GM21515 (cell line): ENCODE data around the gene MFAP3L.
"Not testable (repeated sequence)": the region's sequence is repeated elsewhere in the genome, so short reads cannot be mapped to it uniquely, and the experiment has no call there.

Source experiments
- ATAC-seq: cut with Tn5 transposase; IDR thresholded peaks from one replicate; pipeline ENCODE4 v1.9.1; 2021; ENCODE audit not compliant: unreplicated experiment

MFAP3L gene

DNA sequence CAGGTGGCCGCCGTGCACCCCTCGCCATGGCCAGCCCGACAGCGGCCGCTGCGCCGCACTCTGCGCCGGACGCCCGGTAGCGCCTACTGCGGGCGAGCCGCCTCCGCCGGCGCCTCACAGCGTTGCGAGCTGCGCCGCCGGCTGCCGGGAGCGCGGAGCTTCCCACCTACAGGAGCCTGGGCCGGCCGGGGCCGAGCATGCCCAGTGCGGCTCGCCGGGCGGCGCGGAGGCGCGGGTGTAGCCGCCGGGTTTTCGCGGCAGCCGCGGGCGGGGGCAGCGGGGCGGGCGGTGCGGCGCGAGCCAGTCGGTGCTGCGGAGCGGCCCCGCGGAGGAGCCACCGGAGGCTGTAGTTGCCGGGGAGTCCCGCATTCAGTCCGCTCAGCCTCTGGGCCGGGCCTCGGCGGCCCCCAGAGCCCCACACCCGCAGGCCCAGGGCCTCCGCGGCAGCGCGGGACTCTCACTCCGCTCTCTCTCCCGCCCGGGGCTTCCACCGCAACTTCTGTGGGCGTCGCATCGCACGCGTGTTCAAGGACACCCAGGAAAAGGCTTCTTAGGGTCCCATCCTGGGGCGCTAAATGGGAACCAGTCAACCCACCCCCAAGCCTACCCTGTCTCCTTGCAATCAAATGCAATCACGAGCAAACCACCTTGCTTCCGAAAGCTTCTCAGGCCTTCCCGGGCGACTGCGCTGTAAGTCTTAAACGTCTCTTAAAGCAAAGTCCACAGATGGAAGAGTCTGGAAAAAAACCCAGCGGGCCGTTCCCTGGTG lies at the start of gene MFAP3L:
Gene MFAP3L (minus strand): TSS at position 143 of the 769 bp plus-strand sequence. CDS start 20,518 bp downstream, outside the sequence.
- peak; percentile 87 for ATAC-seq

DNA sequence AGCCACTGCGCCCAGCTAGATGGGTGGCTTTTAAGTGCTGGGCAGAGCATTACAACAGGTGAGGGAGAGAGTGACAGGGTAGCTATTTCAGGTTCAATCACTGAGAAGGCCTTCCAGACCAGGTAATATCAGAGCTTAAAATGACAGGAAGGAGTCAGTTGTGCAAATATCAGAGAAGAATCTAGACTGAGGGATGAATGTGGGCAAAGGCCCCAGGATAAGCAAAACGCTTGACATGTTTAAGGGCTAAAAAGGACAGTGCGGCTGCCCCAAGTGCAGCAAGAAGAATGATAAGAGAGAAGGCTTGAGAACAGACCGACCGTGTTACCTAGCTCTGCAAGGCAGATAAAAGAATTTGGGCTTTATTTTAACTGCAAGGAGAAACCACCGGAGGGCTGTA lies 45.0 kb upstream of the MFAP3L start:
- ATAC-seq = no peak

DNA sequence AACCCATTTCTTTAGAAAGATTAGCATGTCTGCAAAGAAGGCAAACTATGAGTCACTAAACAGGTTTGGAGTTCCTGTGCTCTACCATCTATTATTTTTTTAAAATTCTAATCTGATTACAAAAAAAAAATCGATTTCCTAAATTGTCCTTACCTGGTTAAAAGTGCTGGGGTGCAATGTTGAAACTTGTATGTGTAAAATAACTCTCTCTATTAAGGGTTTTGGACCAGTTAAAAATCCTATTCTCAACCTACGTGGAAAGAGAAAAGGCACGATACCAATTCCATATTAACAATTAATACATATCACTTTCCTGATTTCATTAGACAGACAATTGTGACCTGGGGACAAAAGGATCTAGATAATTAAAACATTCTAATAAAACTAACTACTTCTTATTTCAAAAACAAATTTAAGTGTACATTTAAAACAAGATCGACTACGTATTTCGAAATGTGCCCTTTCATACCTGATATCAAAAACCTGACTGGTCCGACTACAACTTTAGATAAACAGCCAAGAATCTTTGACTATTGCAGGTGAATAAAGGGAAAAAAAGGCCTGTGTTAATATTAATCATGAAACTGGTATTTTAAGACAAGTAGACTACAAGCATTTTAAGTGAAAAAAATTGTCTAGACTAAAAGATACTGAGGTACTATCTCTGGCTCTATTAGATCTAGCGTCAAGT lies 42.4 kb upstream of the MFAP3L start:
- ATAC-seq = no peak

DNA sequence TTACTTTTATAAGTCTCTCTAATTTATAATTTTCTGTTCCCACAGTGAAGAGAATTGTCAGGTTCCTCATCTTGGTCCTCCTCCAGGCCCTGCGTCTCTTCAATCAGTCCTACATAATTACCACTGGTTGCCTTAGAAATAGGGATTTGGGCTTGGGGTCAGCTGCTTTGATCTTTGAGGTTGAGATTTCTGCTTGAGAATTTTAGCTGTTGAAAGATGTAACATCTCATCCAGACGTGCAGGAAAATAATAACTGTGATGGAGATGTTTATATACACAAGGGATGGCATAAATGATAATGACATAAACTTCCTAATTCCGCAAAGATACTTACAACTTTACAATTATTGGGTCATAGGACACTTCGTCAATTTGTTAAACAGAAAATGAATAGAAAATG lies 33.2 kb upstream of the MFAP3L start:
- no peak for ATAC-seq

DNA sequence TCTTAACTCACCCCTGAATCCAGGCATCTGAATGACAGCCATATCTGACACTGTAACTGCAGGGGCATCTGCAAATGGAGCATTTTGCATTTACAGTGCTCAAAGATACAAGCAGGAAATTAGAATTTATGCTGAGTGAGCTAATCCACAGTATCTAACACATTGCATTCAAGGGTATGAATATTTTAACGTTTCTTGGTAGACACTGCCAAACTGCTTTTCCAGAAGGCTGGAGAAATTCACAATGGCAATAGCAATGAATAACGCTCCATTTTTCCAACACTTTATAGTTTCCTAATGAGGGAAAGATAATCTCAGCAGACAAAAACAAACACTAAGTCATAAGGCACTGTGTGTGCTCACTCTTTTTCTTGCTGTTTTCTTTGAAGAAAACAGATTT lies 32.6 kb upstream of the MFAP3L start:
- no peak for ATAC-seq

DNA sequence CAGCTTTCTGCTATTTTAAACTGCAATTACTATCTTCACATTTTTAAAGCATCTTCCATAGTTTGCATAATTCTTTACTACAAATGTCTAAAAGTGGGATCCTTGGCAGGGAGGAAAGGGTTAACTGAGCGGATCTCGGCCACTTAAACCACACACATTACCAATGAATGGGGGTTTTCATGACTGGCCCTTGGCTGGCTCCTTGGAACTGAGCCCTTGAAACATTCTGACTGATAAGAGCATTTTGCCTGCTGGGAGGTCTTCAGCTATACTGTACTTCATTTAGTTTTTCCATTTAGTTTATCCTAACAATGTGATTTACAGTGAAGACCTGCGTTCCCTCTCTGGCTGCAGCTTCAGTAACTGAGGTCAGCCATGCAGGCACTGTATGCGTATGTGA lies 31.7 kb upstream of the MFAP3L start:
- ATAC-seq = no peak

DNA sequence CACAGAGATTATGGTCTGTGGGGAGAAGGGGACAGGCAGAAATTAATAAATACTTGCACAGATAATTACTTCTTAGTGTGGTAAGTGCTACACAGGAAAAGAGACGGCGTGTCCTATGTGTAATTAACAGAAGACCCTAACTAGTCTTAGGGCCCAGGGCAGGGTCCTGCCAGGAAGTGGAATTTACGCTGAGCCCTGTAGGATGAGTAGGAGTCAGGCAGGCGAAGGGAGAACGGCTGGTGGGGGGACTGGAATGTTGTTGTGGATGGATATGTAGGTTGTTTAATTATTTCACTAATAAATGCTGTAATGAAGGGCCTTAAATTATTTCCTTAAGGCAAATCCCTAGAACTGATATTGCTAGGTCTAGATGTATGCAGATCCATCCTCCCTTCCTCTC lies 26.7 kb upstream of the MFAP3L start:
- ATAC-seq = no peak

DNA sequence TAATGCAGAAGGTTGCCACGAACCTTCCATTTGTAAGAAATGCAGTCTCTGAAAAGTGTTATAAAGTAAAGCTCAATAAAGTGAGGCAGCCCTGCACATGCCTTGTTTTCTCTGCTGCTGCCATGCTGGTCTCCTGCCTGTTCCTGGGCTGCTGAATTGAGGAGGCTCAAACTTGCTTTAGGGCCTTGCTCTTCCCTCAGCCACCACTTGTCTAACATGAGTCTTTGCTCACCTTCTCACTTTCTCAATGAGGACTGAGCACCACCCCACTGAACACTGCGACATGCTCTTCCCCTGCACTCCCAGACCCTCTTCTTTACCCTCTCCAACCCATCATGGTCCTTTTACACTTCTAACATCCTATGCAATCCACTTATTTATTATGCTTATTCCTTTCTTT lies 25.2 kb upstream of the MFAP3L start:
- ATAC-seq = no peak

DNA sequence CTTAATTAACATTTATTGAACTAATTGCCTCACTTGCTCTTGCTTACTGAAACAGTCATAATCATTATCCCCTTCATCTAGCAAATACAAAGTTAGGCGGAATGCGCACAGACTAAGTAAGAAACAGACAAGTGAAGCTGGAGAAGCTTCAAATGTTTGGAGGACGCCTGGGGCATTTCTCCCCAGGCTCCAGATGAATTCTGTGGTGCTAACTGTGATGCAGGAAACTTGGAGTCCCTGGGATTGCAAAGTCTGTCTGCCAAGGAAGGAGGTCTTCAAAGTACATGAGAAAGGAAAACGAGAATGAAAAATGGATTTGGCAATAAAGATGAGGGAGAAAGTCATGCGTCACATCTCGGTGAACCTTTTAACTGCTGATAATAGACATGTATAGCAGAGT lies 23.6 kb upstream of the MFAP3L start:
- no peak for ATAC-seq

DNA sequence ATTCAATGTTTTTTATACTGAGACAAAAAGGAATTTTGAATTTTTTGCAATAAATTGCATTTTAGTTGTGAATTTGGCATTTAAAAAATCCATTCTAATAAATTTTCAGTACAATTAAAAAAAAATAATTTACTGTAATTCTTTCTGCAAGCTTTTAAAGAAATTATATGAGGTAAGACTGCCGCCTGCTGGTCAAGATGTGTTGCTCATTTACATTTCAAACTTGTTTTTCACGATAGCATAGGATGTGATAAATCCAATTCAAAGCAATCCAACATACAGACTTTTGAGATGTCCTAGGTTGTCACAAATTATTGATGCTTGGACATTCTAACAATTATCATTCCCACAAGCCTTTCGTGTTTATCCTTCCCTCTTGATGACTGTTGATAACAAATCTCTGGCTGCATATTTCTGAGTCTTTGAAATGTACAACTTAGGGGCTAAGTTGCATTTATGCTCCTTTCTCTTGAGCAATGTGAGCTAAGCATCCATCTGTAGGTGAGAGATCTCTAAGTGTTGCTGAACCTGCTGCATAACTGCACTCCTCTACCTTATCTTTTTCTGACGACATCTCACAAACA lies 21.7 kb upstream of the MFAP3L start:
- no peak for ATAC-seq

DNA sequence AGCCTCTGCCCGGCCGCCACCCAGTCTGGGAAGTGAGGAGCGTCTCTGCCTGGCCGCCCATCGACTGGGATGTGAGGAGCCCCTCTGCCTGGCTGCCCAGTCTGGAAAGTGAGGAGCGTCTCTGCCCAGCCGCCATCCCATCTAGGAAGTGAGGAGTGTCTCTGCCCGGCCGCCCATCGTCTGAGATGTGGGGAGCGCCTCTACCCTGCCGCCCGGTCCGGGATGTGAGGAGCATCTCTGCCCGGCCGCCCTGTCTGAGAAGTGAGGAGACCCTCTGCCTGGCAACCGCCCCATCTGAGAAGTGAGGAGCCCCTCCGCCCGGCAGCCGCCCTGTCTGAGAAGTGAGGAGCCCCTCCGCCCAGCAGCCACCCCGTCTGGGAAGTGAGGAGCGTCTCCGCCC lies 20.0 kb upstream of the MFAP3L start:
- ATAC-seq = not testable (repeated sequence)

DNA sequence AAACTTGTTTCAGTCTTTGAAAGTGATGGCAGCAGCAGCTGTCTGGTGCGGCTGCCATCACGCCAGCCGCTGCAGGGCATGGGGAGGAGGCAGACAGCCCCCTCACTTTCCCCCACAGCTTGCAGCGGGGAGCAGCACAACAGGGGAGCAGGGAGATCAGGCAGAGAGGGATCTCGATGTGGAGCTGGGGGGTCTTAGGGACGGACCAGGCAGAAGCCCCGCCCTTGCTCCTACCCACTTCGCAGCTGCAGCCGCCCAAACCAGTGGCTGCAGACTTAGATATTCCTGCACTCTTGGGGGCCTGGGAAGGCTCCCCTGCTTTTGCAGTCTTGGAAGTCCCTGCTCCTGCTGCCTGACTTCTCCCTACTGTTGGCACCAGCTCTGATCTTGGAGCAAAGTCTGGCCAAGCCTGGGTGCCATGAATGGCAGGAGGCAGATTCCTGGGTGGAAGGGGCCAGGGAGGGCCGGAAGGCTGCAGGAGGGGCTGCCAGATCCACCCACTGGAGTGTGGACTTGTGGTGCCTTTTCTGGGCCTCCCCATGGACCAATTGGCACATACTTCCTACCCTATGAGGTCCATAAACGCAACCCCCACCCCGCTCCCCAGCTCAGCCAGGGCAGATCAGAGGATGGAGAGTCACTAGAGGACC lies 14.0 kb upstream of the MFAP3L start:
- ATAC-seq = no peak

DNA sequence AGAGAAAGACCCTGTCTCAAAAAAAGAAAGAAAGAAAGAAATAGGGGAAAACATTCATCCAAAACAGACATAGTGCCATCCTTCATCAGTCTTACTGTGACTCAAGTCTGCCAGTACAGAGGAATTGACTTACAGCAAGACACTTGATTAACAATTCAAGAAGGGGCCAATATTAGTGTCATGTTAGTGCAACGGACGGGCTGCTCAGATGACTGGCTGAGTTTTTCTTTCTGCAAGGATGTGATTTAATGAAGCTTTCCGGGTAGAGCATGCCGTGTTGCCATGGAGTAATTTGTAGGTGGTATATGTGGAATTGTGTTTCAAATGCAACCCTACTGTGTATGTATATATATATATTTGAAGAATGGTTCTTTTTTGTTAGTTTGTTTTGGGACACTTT lies 12.6 kb upstream of the MFAP3L start:
- ATAC-seq = no peak

DNA sequence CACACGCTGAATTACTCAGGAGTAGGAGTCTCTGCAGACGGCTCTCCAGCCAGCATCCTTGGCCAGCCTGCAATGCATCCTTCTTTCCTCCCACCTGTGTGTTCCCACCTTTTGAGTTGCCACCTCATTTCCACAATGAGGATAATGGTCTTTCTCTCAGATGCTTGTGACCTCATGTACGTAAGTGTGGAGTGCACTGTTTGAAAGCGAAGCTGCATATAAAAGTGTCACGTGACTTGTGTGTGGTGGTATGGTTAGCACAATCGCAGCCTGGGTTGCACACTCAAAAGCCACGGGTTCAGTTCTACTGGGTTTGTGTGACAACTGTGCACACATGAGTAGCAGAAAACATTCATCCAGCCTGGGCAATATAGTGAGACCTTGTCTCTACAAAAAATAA lies 12.0 kb upstream of the MFAP3L start:
- ATAC-seq = no peak

DNA sequence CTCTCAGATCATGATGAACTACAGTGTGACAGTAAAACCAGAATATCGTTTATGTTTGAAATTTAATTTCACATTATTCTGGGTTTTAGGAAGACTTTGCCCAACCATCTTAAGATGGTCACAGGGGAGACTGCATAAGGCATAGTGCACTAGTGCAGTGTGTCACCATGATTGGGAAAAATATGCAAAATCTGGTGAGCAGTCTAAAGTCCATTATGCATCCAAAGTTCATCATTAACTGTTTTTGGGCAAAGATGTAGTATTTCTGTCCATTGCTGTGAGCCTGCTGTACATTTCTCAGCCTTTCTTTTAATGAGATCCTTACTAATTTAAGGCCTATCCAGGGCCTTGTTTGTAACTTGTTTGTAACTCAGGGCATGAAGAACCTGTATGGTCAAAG lies 11.3 kb upstream of the MFAP3L start:
- no peak for ATAC-seq

DNA sequence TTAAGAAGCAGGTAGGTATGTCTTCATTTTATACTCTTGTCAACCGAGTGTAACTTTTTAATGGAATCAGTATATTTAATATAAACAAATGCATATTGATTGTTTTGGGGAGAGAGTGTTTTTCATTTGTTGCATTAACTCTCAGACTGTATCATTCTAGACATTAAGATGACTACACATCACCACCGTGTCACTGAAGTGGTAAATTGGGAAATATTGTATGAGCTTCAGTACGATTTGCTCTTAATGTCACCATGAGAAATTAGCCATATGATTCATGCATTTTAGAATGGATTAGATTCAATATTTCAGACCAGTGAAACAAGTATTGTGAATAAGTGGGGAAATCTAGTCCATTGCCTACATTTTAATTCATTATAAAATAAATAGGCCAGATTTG lies 9.7 kb upstream of the MFAP3L start:
- no peak for ATAC-seq

DNA sequence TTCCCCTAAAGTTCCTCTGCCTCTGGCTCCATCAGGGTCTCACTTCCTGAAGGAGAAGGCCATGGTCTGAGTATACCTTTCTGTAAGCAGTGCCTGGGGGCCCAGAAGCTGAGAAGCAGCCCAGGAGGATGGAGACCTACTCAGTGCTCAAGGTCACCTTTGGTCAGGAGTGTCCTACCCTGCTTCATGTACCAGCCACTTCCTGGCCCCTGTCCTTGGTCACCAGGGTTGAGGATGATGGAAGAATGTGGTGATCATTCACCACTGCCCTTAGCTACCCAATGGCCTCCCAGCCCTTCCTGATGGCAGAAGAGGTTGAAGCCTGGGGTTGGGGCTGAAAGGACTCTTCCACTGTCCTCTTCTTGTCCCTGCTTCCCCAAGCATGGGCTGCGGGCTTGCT lies 9.0 kb upstream of the MFAP3L start:
- no peak for ATAC-seq

DNA sequence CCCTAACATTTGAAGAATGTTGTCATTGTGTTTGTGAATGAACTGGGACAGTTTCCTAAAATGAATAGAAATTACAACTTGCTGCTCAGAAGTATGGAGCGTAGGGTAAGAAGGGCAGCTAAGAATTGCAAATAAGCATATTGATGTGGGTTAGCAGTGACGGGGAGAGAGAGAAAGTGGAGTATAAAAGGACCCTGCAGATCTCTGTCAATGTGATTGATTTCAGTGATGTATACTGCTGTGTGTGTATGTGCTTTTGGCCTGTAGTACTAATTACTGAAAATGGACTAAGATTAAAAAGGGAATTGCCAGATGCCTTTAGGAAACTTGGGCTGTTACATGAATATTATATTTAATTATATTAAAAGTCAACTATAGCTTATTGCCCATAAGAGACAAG lies 7.8 kb upstream of the MFAP3L start:
- no peak for ATAC-seq

DNA sequence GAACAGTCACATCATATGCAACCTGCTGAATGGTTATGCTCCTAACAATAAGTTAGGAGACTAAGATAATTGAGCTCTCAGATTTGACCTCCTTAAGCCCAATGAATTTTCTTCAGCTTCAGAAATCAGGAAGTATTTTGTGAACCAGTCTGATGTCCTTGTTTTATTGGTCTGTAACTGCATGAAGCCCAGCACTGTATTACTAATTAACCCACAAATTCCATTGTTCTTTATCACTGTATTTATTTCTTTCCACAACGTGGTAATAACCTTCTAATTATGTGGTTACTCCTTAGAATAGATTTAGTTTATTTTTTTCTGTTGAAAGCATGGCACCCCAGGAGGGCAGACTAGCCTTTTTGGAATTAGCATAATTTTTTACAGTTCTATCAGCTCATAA lies 3.9 kb upstream of the MFAP3L start:
- no peak for ATAC-seq

DNA sequence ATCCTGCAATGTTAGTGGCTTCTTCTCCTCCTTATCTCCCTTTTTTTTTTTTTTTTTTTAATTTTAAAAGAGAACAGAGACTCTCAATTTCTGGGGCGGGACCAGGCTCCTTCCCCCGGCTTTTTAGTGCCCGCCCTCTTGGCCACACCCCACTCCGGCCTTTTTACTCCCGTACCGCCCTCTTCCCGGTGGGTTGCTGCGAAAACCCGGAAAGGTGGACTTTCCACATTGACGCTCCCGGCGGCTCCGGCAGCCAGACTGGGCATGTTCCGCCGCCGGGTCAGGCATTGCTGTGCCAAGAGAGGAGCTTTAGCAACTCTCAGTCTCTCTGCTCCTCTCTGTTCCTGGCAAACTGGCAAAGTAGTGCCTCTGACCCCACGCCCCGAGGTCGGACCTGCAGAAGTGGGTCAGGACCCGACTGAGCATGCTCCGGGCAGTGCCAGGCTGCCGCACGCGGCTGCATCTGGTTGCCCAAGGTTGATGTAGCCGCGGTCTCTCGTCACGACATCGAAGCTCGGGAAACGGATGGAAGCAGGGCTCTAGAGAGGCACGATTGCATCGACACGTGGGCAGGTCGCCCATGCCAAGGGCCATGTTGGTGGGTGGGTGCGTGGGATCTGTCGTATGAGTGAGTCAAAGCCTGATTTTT lies 1.1 kb upstream of the MFAP3L start:
- ATAC-seq = peak; percentile 71

DNA sequence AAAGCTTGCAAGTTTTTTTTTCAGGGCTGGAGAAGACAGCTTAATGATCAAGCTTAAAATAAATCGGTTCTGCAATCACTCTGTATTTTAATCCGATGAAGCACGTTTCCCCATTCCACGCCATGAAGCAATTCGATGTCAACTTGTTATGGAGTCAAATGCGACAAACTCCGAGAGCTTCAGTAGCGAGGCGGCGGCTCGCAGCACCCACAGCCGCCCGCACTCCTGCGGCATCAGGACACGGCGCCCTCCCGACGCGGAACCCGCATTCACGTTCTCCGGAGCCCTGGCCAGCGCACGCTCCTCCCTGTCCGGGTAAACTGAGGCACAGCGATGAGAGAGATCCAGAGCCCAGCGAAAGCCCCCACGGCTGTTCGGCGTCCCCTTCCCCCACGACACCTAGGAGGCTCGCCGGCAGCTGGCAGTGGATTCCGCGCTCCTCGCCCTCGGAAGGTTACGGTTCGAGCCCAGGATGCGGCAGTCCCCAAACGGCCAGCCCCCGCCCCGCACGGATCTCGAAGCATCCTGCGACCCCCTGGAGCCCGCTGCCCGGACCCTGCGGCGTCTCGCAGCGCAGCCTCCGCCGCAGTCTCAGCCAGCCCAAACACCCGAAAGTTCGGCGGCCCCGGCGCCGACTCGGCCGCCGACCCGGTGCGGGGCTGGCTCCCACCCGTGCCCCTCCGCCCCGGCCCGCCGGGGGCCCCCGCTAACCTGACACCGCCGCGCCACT lies 507 bp downstream of the MFAP3L start:
- ATAC-seq = no peak
